Central memory CD4-positive, alpha-beta T cell (primary cell): Measurements from ENCODE around the gene KRT76.
A peak's percentile ranks its signal among the peaks of the same experiment; 100 is the strongest.
"Not testable (repeated sequence)": the region's sequence is repeated elsewhere in the genome, so short reads cannot be mapped to it uniquely, and the experiment has no call there.

Experiments
- DNase-seq: peaks from one replicate; pipeline ENCODE4 v3.0.0; 2022

Gene KRT76

GRCh38 chr12:52757449-52758176 is 19.5 kb downstream of the KRT76 start:
- DNase-seq, result no peak

DNA sequence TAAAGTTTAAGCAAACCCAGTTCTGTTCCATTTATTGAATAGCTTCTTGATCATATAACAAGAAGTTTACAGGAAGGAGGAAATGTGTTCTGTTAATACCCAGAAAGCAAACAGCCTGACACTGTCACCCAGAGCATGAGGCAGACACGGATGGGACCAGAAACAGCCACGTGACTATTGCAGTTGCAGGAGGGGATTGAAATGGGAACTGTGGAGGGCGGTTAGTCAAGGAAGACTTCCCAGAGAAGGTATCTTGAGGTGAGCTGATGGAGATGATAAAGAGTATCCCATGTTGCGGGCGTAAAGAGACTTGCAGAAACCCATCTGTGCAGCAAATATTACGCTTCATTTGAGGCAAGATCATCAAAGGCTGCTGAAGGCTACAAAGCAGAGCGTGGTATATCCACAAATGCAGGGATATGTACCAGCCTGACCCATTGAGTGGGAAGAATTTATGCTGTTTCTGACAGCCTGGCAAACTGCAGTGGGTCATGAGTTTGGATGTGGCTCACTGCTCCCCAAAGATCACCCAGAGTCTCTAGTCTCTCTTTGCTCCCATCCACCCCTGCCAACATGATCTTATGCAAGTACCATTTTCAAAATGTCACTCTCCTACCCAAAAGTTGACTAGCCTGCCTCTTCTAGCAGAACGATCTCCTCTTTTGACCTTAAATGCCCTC is 20.7 kb downstream of the KRT76 start:
- DNase-seq, result no peak

DNA sequence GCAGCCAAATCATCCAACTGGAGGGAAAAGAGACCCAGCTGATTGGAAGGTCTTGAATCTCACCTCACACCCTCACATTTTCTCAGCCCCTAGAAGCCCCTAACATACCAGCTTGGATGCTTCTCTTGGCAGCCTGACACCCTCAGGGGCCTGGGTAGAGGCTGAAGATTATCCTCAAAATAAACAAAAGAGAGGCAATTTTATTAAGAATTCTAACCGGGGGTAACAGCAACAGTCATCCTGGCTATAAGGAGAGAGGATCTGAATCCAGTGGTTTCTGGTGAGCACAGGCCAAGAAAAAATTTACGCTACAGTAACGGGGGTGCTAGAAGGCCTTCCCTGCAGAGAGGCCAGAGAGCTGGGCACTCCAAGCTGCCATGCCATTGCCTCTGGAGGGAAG is 21.6 kb downstream of the KRT76 start:
- DNase-seq, result no peak

DNA sequence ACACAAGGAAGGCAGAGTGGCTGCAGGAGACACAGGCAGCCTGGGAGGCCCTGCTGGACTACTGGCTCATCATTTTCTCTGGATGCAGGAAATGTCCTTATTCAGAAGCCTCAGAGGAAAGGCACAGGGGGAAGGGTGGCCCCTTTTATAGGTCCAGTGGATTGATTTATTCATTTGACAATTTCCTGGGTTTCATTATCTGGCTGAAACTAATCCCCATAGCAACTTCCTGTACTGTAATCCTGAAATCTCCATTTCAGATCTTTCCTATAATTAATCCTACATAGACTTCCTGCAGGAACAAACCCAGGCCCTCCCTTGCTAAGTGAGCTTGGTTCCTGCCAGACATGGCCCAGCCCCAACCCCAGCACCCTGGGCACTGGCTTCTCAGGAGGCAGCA is 23.0 kb downstream of the KRT76 start:
- DNase-seq, result no peak

DNA sequence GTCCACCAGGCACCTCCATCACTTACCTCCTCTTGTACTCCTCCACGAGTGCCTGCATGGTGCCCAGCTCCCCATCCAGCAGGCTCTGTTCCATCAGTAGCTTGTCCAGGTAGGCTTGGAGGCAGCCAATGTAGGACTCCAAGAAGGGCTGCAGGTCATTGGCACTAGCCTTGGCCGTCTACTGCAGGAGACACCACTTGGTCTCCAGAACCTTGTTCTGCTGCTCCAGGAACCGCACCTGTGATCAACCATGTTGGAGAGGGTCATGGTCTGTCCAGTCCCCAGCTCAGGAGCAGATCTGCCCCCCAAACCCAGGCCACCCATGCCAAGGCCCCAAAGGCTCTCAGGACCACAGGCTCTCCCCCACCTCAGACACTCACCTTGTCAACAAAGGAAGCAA is 23.9 kb downstream of the KRT76 start:
- no peak for DNase-seq

GRCh38 chr12:52752516-52752915 is 24.6 kb downstream of the KRT76 start:
- no peak for DNase-seq

- no peak for DNase-seq
These were observed 25.4 kb downstream of the KRT76 start for GRCh38 chr12:52751795-52752194.

GRCh38 chr12:52750532-52750931 is 26.6 kb downstream of the KRT76 start:
- not testable (repeated sequence) for DNase-seq

DNA sequence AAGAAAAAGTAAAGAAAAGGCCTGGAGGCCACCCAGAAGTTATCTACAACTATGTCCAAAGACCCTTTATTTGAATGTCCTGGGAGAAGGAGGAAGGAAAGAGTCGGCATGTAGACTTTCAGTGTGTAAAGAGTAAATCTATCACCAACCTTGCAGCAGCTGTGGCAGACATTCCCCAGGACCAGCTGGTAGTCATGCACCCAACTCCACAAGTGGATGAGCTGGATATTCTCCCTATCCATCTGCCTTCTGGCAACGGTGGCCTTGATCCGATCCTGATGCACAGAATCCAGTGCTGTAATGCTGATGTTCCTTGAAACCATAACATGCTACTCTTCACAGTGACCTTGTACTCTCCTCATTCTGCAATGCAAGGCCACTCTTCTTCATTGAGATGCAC is 27.3 kb downstream of the KRT76 start:
- DNase-seq, result no peak

DNA sequence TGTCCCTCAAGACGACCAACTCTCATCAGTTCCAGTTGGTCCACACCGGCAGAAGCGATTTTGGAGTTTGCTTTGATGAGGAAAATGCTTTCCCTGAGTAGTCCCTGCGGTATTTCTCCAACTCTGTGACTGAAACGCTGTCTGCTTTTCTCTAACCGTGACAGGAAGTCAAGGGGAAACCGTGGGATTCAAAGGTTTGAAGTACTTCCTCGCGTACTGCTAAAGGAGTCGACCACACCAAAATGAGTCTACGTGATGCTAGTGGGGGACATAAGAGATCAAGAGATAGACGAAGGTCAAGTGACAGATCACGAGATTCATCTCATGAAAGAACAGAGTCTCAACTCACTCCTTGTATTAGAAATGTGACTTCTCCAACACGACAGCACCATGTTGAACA is 28.6 kb downstream of the KRT76 start:
- DNase-seq, result no peak

- DNase-seq, result no peak
These were observed 31.6 kb downstream of the KRT76 start for GRCh38 chr12:52745554-52745953.

- no peak for DNase-seq
These were observed 32.5 kb downstream of the KRT76 start for GRCh38 chr12:52744493-52745156.

- no peak for DNase-seq
These were observed 34.2 kb downstream of the KRT76 start for GRCh38 chr12:52742822-52743457.

DNA sequence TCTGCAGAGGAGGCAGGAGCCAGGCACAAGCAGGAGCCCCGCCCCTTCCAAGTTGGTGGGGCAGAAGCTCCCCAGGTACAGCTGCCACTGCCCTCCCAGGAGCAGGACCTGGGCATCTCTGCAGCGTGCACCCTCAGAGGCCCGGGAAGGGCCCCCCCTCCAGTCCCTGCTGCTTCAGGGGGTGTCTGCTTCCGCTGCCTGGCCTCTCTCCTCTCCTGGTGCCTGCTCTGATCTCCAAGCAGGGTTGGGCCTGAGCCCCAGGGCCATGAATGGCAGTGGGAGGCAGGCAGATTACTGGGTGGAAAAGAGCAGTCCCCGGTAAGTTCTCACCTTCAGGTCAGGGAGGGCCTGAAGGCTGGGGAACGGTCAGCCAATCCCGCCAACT is 35.0 kb downstream of the KRT76 start:
- no peak for DNase-seq

DNA sequence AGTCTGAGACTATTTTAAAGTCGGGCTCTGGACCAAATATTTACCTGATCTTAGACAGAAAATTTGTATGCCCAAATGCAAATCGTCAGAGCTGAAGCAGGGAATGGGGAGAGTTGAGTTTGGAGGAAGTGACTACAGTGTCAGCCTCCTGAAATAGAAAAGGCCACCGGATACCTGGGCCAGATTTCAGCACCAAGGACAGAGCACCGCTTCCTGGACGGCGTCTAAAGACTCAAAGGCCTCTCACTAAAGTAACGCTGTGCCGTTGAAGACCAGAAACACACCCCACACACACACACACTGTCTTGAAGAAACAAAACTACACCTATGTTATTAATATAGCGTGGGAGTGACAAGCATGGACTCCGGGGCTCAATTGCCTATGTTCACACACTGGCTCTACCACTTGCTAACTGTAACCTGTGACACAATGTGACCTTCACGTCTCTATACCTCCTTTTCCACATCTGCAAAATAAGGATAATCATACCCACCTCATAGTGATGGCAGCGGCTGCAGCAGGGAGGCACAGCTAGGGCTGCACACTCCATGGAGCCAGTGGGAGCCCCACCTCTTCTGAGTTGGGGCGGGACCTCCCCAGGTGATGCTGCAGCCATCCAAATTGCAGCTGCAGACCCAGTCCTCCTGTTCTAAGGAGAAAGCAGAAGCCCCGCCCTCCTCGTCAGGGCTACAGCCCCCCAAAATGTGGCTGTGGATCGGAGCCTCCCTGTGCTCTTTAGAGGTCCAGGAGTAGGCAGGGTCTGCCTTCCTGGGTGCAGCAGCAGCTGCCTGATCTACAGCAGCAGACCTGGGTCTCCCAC is 35.6 kb downstream of the KRT76 start:
- DNase-seq, result peak; percentile 27

DNA sequence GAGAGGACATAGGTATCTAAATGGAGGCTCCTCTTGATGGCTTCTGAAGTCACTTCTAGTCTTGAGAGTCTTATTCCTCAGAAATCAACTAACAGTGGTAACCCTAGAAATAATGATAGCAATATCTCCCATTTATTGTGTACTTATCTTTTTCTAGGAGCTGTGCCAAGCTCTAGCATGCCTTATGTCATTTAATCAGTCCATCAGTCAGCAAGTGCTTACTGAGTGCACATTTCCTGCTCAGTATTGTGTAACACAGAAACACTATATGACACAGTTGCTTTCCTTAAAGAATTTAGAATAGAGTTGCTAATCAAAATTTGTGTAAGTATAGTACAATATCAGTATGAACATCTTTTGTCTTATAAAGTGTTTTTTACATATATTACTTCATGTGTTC is 36.6 kb downstream of the KRT76 start:
- no peak for DNase-seq

- no peak for DNase-seq
These were observed 37.2 kb downstream of the KRT76 start for GRCh38 chr12:52739963-52740362.

- DNase-seq, result no peak
These were observed 41.1 kb downstream of the KRT76 start for GRCh38 chr12:52735816-52736632.

DNA sequence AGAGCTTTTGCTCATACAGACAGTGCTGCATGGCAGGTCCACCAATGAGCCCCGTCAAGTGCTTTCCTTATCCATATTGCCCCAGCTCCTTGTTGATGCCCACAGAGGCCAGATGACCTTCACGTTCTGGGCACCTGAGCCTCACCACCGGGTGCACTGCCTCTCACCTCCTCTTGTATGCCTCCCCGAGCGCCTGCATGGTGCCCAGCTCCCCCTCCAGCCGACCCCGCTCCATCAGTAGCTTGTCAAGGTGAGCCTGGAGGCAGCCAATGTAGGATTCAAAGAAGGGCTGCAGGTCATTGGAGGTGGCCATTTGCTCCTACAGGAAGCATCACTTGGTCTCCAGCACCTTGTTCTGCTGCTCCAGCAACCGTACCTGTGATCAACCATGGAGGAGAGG is 42.0 kb downstream of the KRT76 start:
- DNase-seq, result no peak

DNA sequence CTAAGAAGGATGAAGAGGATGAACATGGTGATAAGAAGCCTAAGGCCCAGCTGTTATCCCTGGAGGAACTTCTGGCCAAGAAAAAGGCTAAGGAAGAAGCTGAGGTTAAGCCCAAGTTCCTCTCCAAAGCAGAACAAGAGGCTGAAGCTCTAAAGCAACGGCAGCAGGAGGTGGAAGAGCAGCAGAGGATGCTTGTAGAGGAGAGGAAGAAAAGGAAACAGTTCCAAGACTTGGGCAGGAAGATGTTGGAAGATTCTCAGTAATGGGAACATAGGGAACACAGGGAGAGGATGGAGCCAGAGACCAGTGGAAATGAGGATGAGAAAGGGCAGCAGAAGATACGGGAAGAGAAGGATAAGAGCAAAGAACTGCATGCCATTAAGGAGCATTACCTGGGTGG is 46.4 kb downstream of the KRT76 start:
- no peak for DNase-seq

DNA sequence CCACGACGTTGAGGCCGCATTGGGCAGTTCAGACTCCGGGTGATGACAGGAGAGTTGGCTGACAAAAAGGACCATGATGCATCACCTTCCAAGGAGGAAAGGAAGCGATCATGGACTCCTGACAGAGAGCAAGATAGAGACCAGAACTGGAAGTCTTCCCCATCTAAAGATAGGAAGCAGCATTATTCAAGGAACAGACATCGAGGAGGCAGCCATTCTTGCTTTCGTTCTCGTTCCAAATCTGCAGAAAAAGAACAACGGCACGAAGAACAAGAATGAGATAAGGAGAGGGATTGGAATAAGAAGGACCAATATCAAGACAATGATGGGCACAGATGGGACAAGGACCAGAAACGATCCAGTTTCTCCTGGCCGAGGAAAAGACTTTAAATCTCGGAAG is 46.8 kb downstream of the KRT76 start:
- DNase-seq, result no peak

DNA sequence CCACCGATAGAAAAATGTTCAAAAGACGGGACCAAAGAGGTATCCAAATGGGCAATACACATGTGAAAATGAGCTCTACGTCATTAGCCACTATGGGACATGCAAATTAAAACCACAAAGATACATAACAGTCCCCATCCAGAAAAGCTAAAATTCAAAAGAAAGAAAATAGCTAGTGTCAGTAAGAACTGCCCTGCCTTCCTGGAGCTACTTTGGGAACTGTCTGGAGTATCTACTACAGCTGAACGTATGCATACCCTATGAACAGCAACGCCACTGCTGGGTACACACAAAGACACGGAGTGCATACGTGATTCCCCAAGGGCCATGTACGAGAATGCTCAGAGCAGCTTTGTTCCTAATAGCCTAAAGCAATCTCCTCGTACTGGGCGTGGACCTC is 48.0 kb downstream of the KRT76 start:
- DNase-seq, result no peak
